ENCODE measurements around the gene RACK1. TPM values are rescaled to one million over a fixed set of nuclear protein-coding genes. Genes with fewer than 3 reads are reported as not detected.

Gene RACK1
- total RNA-seq, 3 donors from 2014 or later, result 2,096 to 2,842 (median 2,553) TPM

DNA sequence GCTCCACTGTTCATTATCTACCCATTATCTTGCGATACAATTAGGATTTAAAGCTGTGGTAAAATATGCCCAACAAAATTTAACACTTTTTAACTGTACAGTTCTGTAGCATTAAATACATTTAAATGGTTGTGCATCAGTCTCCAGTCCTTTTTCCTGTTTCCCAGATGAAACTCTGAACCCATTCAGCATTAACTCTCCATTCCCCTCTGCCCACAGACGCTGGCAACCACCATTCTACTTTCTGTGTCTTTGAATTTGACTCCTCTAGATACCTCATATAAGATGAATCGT, 35.8 kb downstream of the RACK1 start:
- Histone ChIP-seq H3K36me3 (no peaks in the 10 kb centered on the region), H3K27me3 (no peaks in the 10 kb centered on the region), H3K9me3 (no peaks in the 10 kb centered on the region), H3K27ac (peak overlapping the region; percentile 86 to 91), H3K4me3 (peak overlapping the region in 2 of 3 donors; percentile 70 to 71), H3K4me1 (peaks cover 0 to 10% of the 10 kb centered on the region in 2 donors)
- TF ChIP-seq, protein P1, sequence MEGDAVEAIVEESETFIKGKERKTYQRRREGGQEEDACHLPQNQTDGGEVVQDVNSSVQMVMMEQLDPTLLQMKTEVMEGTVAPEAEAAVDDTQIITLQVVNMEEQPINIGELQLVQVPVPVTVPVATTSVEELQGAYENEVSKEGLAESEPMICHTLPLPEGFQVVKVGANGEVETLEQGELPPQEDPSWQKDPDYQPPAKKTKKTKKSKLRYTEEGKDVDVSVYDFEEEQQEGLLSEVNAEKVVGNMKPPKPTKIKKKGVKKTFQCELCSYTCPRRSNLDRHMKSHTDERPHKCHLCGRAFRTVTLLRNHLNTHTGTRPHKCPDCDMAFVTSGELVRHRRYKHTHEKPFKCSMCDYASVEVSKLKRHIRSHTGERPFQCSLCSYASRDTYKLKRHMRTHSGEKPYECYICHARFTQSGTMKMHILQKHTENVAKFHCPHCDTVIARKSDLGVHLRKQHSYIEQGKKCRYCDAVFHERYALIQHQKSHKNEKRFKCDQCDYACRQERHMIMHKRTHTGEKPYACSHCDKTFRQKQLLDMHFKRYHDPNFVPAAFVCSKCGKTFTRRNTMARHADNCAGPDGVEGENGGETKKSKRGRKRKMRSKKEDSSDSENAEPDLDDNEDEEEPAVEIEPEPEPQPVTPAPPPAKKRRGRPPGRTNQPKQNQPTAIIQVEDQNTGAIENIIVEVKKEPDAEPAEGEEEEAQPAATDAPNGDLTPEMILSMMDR (IDR thresholded peaks at IDR 0.05), result no peak
- TF ChIP-seq POLR2AphosphoS5 (IDR thresholded peaks at IDR 0.05) (no peak), POLR2A (IDR thresholded peaks at IDR 0.05) (no peak)
- DNase-seq (ENCODE audit: low spot score in 2 of 2), result no peak
- intact Hi-C loops (cut with DNase I; ENCODE audit: low total_unique reads), result no loop called here

DNA sequence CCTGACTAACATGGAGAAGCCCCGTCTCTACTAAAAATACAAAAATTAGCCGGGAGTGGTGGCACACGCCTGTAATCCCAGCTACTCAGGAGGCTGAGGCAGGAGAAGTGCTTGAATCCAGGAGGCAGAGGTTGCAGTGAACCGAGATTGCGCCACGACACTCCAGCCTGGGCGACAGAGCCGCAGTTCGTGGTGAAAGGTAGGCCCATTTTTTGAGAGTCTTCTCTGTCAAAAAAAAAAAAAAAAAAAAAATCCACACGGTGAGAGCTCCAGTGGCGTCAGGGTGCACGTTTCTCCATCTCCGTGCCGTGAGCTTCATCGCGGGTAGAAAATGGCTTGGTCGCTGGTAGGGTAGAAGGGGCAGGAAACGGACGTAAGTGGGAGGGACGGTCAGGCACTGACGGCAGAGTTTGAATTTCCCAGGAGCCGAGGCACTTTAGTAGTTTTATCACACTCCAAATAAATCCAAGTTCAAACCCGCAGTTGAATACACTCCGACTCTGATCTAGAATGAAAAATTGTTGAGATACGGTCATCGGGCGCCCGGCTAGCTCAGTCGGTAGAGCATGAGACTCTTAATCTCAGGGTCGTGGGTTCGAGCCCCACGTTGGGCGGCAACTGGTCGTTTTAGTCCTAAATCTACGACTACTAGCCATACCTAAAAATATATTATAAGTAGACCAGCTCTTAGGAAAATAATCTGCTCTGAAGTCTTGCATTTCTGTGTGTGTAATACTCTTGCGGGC, 36.3 kb downstream of the RACK1 start:
- Histone ChIP-seq H3K27ac (peak overlapping the region; percentile 86 to 91), H3K36me3 (no peaks in the 10 kb centered on the region), H3K9me3 (no peaks in the 10 kb centered on the region), H3K4me3 (peak overlapping the region; percentile 66 to 71 (median 70)), H3K27me3 (no peaks in the 10 kb centered on the region), H3K4me1 (peaks cover 0 to 10% of the 10 kb centered on the region in 2 donors)
- DNase-seq (ENCODE audit: low spot score in 2 of 2), result peak in 1 of 2 donors; percentile 76
- peak in 2 of 3 donors; percentile 52 to 56 for TF ChIP-seq POLR2AphosphoS5 (IDR thresholded peaks at IDR 0.05)
- TF ChIP-seq POLR2A (IDR thresholded peaks at IDR 0.05), result no peak
- intact Hi-C loops (cut with DNase I; ENCODE audit: low total_unique reads), result no loop called here

DNA sequence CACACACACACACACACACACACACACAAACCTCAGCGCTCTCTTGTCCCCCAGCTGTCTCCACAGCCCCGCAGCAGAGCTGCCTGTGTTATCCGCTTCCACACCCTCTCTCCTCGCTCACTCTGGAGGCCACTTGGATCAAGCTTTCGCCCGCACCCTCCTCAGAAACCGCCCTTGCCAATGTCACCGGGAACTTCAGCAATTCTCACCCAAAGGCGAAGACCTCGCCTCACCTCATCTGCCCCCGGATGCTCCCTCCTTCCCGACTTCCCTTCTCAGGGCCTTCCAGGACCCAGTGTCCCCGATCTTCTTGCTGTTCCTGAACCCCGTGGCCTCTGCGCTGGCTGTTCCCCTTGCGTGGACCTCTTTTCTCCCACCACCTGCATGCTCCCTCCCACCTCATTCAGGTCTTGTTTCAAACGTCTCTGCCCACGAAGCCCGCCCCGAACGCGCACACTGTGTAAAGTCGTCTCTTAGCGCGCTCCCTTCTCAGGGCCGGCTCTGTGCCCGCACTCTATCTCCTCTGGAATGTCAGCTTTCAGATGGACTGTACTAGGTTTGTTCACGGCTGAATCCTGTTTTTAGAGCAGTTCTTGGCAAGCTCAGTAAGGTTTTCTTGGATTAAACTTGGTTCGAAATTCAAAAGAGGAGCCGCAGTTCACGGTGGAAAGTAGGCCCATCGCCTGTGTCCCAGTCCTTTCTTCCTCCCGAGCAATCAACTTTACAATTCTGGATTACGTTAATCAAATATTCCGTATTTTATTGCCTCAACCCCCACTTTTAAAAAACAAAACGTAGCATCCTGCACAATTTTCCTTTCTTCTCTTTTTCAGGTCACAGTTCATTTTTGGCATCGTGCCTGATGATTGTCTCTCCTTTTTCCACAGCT, 37.7 kb downstream of the RACK1 start:
- peak overlapping the region; percentile 66 to 71 (median 70) for H3K4me3 ChIP-seq
- TF ChIP-seq POLR2AphosphoS5 (IDR thresholded peaks at IDR 0.05), result no peak
- TF ChIP-seq, protein P1 (IDR thresholded peaks at IDR 0.05), result no peak
- TF ChIP-seq POLR2A (IDR thresholded peaks at IDR 0.05), result no peak
- no peaks in the 10 kb centered on the region for H3K27me3 ChIP-seq
- intact Hi-C loops (cut with DNase I; ENCODE audit: low total_unique reads), result no loop called here
- H3K4me1 ChIP-seq, result peaks cover 0 to 10% of the 10 kb centered on the region in 2 donors
- no peak for DNase-seq (ENCODE audit: low spot score in 2 of 2)
- no peaks in the 10 kb centered on the region for H3K36me3 ChIP-seq
- no peaks in the 10 kb centered on the region for H3K9me3 ChIP-seq
- H3K27ac ChIP-seq, result peak overlapping the region; percentile 86 to 91

DNA sequence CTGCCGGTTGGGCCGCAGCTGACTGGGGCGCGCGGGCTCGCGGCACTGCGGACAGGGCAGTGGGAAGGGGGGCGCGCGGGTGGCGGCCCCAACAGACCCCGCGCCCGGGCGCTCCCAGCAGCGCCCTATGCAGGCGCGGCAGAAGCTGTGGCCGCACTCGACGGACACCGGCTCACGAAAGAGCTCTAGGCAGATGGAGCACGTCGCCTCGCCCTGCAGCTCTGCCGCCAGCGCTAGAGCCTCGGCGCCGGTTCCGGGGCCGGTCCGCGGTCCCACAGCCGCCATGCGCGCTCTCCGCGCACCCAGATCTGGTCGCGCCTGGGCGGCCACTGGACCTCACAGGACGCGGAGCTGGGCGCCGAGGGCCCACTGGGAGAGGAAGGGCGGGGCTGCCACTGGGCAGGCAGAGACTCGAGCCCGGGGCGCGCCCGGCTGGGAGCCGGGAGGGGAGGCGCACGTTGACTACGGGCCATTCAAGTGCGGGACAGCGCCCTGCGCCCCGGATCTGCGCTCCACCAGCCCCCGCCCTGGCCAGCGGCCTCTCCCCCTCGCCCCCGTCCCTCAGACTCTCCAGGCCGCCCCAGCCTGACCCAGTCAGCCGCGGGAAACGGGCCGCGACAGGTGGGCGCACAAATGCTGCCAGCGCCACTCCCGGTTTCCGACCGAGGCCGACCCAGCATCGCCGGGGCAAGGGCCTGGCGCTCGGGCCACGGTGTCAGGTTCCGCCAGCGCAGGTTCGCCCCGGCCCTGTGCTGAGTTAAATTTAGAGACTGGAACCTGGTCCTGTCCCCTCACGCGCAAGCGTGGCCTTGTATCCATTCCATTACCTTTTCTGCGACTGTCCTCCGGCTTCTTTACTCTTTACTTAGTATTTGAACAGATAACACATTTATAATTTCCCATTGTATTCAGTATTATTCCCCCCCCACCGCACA, 38.6 kb downstream of the RACK1 start, which contains the start of gene TRIM7:
Gene TRIM7, minus strand, starts transcription at position 371 of the 935 bp plus-strand sequence. Its CDS starts 86 bp downstream, at position 285.
- no peaks in the 10 kb centered on the region for H3K36me3 ChIP-seq
- H3K9me3 ChIP-seq, result no peaks in the 10 kb centered on the region
- no peak for DNase-seq (ENCODE audit: low spot score in 2 of 2)
- TF ChIP-seq, protein P1 (IDR thresholded peaks at IDR 0.05), result no peak
- TF ChIP-seq POLR2A (IDR thresholded peaks at IDR 0.05) (no peak), POLR2AphosphoS5 (IDR thresholded peaks at IDR 0.05) (no peak)
- no peaks in the 10 kb centered on the region for H3K27me3 ChIP-seq
- H3K27ac ChIP-seq, result peak within 1 kb of the TSS; percentile 54 to 86
- intact Hi-C loops (cut with DNase I; ENCODE audit: low total_unique reads), result no loop called here
- peaks cover 0 to 10% of the 10 kb centered on the region in 2 donors for H3K4me1 ChIP-seq
- H3K4me3 ChIP-seq, result peak within 1 kb of the TSS; percentile 66 to 71 (median 70)
